Natural killer cell (primary cell): ENCODE results near the gene RETSAT. TPM values are rescaled to one million over a fixed set of nuclear protein-coding genes. Genes with fewer than 3 reads are reported as not detected.
"Not testable (repeated sequence)": the region's sequence is repeated elsewhere in the genome, so short reads cannot be mapped to it uniquely, and the experiment has no call there.

Experiments used
- ATAC-seq, 3 donors: fragments of 150-1000 bp in 2 of 3; fragments of 200-7000 bp in 1 of 3; cut with Tn5 transposase; 1 replicate in 1 of 3; 2 replicates in 2 of 3; pipeline ENCODE4 v1.10.0; 2021; ENCODE audit warnings: mild to moderate bottlenecking in 2 of 3, moderate library complexity in 2 of 3
- DNase-seq, 2 donors: peaks; one replicate each; pipeline versions ENCODE4 v3.0.0 to v3.0.0-alpha.2; 2013 to 2021; ENCODE audit warnings: mixed read lengths in 1 of 2
- H3K27ac ChIP-seq: one replicate; pipeline ENCODE4 v1.5.1; 2013; ENCODE audit warnings: mild to moderate bottlenecking, low read length
- H3K27me3 ChIP-seq: one replicate; pipeline ENCODE4 v1.6.1; 2013; ENCODE audit warnings: low read length; ENCODE audit not compliant: control insufficient read depth, insufficient read depth
- H3K36me3 ChIP-seq: one replicate; pipeline ENCODE4 v1.6.1; 2013; ENCODE audit warnings: low read length; ENCODE audit not compliant: control insufficient read depth, insufficient read depth
- H3K4me1 ChIP-seq: one replicate; pipeline ENCODE4 v1.6.1; 2013; ENCODE audit warnings: low read length; ENCODE audit not compliant: control insufficient read depth, insufficient read depth
- H3K4me3 ChIP-seq: one replicate; pipeline ENCODE4 v1.5.1; 2013; ENCODE audit warnings: low read length
- H3K9me3 ChIP-seq: one replicate; pipeline ENCODE4 v1.6.1; 2013; ENCODE audit warnings: low read length; ENCODE audit not compliant: control insufficient read depth, insufficient read depth
- H3K27ac Mint-ChIP-seq, 2 donors: one replicate each; pipeline ENCODE4 v1.8.0; 2022; ENCODE audit warnings: mild to moderate bottlenecking in 2 of 2, mixed read lengths in 2 of 2, moderate library complexity in 1 of 2
- H3K27me3 Mint-ChIP-seq, 2 donors: one replicate each; pipeline ENCODE4 v1.8.0; 2022; ENCODE audit warnings: low read depth in 2 of 2, mixed read lengths in 2 of 2
- H3K36me3 Mint-ChIP-seq: one replicate; pipeline ENCODE4 v1.8.0; 2022; ENCODE audit warnings: mixed read lengths
- H3K4me1 Mint-ChIP-seq, 2 donors: one replicate each; pipeline ENCODE4 v1.8.0; 2022; ENCODE audit warnings: mixed read lengths in 2 of 2
- H3K4me3 Mint-ChIP-seq: one replicate; pipeline ENCODE4 v1.8.0; 2022; ENCODE audit warnings: mild to moderate bottlenecking, moderate library complexity, mixed read lengths
- H3K9me3 Mint-ChIP-seq, 2 donors: one replicate each; pipeline ENCODE4 v1.8.0; 2022; ENCODE audit warnings: mixed read lengths in 2 of 2
- WGBS: methylation state at CpG from one replicate; pipeline ENCODE4 v1.1.7; 2013; ENCODE audit warnings: missing lambda C conversion rate; ENCODE audit not compliant: insufficient coverage; 5-methylcytosine and 5-hydroxymethylcytosine counted together
- intact Hi-C: fragments of 100-400 bp; cut with micrococcal nuclease; formaldehyde crosslinking; loops from one replicate; pipeline ENCODE4 v1.14.2; 2022
- total RNA-seq, 4 donors: library from RNA; stranded (reverse); fragments of 120-200 nt in 1 of 4; gene quantifications; one replicate each; pipeline versions ENCODE4 v1.2.3 to v1.2.4, GENCODE V29; 2013 to 2022
- TF ChIP-seq, protein P1 (sequence below): fragments of 200-600 bp; IDR thresholded peaks from one replicate; pipeline ENCODE4 v1.8.0; 2022; ENCODE audit warnings: antibody characterized with exemption

Gene RETSAT
- total RNA-seq, 3 donors from 2014 or later (not counting 1 experiment from before 2014, with no cell fraction given): 22.7 to 36.5 (median 33.9) TPM

DNA sequence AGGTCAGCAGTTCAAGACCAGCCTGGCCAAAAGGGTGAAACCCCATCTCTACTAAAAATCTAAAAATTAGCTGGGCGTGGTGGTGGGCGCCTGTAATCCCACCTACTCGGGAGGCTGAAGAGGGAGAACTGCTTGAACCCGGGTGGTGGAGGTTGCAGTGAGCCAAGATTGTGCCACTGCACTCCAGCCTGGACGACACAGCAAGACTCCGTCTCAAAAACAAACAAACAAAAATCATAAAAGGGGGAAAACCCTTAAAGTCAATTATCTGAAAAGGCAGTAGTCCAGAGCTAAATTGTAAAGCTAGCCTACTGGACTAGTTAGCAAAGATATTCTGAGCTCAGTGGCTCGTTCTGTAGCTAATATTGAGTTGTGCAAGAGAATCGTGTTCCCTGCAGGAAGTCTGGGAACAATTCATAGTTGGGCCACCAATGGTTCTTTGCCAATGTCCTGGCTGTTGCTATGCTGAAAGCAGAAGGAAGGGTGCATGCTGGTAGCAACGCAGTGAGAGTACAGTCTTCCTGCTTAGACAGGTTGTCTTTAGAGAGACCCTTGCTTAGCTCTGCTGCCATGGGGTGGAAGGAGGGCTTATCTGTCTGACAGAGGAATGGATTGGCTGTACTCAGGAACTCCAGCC, 30.9 kb downstream of the RETSAT start:
- peaks cover 98 to 99% of the 10 kb centered on the region in 2 donors for H3K4me1 Mint-ChIP-seq
- no peak overlapping the region for H3K27ac ChIP-seq
- H3K27ac Mint-ChIP-seq: peak overlapping the region; percentile 99 to 100
- H3K4me1 ChIP-seq: peaks cover 63% of the 10 kb centered on the region
- H3K36me3 Mint-ChIP-seq: peaks cover 24% of the 10 kb centered on the region
- intact Hi-C loops: no loop called here
- DNase-seq (no peak), ATAC-seq (no peak)
- H3K9me3 Mint-ChIP-seq: no peaks in the 10 kb centered on the region
- WGBS: 90% methylated on average over 7 of the region's 9 CpGs
- H3K36me3 ChIP-seq: peaks cover 66% of the 10 kb centered on the region
- H3K9me3 ChIP-seq: no peaks in the 10 kb centered on the region
- peak overlapping the region; percentile 97 for H3K4me3 Mint-ChIP-seq
- no peaks in the 10 kb centered on the region for H3K27me3 ChIP-seq
- TF ChIP-seq, protein P1, sequence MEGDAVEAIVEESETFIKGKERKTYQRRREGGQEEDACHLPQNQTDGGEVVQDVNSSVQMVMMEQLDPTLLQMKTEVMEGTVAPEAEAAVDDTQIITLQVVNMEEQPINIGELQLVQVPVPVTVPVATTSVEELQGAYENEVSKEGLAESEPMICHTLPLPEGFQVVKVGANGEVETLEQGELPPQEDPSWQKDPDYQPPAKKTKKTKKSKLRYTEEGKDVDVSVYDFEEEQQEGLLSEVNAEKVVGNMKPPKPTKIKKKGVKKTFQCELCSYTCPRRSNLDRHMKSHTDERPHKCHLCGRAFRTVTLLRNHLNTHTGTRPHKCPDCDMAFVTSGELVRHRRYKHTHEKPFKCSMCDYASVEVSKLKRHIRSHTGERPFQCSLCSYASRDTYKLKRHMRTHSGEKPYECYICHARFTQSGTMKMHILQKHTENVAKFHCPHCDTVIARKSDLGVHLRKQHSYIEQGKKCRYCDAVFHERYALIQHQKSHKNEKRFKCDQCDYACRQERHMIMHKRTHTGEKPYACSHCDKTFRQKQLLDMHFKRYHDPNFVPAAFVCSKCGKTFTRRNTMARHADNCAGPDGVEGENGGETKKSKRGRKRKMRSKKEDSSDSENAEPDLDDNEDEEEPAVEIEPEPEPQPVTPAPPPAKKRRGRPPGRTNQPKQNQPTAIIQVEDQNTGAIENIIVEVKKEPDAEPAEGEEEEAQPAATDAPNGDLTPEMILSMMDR: no peak
- no peak overlapping the region for H3K4me3 ChIP-seq
- H3K27me3 Mint-ChIP-seq: no peaks in the 10 kb centered on the region

DNA sequence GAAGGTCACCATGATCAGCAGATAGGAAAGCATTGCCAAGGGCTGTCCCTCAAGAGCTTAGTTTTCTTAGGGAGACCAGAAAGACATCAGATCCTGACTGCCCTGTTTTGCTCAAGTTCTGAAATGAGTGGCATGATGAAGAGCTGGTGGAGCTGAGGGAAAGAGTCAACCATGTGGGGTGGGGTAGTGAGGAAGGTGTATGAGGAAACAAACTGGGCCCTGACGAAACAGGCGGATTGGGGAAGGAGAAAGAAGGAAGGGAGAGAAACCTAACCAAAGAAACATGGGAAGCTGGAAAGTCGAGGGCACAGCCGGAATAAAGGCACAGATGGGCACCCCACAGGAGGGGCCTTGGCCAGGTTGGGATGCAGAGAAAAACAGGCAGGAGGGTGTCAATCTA, 34.5 kb downstream of the RETSAT start:
- Mint-ChIP-seq H3K4me3 (peak overlapping the region; percentile 64), H3K4me1 (peaks cover 75% of the 10 kb centered on the region in 2 donors), H3K27me3 (no peaks in the 10 kb centered on the region), H3K9me3 (no peaks in the 10 kb centered on the region), H3K36me3 (peaks cover 30% of the 10 kb centered on the region), H3K27ac (peak overlapping the region; percentile 99 to 100)
- no peak for ATAC-seq
- WGBS: 85% methylated on average over 4 of the region's 4 CpGs
- intact Hi-C loops: no loop called here
- TF ChIP-seq, protein P1: no peak
- Histone ChIP-seq H3K27ac (no peak overlapping the region), H3K27me3 (no peaks in the 10 kb centered on the region), H3K4me1 (peaks cover 42% of the 10 kb centered on the region), H3K4me3 (no peak overlapping the region), H3K9me3 (no peaks in the 10 kb centered on the region), H3K36me3 (peaks cover 86% of the 10 kb centered on the region)
- no peak for DNase-seq

DNA sequence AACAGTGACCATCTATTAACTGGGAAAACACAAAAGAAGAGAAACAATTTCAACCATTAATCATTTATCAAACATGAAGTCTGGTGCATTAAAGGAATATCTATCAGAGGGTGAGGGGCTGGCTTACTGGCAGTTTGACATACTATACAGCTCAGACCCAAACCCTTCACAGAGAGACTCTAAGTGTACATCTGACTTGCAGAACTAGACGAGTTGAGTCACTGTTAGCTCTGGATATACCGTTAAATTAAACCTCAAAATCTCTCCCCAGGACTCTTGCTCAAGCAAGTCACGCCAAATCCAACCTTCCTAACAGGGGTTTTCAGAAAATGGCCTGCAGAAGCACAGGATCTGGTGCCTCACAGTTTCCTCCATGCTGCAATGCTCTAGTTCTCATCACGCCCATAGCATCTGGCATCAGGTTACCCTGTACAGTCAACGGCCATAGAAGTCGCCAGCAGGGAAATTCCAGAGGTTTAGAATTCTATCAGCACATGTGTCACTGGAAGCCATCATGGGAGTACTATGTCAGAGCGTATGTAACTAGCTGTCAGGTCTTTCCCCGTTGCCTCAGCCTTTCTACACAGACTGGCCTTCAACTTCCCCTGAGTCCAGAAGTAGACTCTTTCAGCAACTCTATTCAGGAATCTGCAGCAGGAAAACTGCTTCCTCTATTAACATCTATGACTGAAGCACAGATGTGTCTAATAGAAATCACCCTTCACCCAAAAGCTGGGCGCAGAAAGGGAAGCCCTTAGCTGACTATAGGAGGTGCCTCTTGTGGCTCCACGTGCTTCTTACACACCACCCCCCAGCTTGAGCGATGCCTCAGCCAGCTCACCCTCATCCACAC, 35.9 kb downstream of the RETSAT start:
- H3K36me3 ChIP-seq: peaks cover 77% of the 10 kb centered on the region
- 65% methylated on average over 11 of the region's 11 CpGs for WGBS
- peak; percentile 38 to 50 (median 40) for ATAC-seq
- Mint-ChIP-seq H3K4me3 (no peak overlapping the region), H3K4me1 (peaks cover 62 to 66% of the 10 kb centered on the region in 2 donors), H3K27ac (peak overlapping the region; percentile 99 to 100), H3K9me3 (no peaks in the 10 kb centered on the region), H3K36me3 (peaks cover 30% of the 10 kb centered on the region), H3K27me3 (no peaks in the 10 kb centered on the region)
- H3K4me3 ChIP-seq: no peak overlapping the region
- H3K27ac ChIP-seq: no peak overlapping the region
- no peaks in the 10 kb centered on the region for H3K9me3 ChIP-seq
- DNase-seq: peak in 1 of 2 donors; percentile 48
- intact Hi-C loops: no loop called here
- H3K27me3 ChIP-seq: no peaks in the 10 kb centered on the region
- TF ChIP-seq, protein P1: no peak
- peaks cover 29% of the 10 kb centered on the region for H3K4me1 ChIP-seq

DNA sequence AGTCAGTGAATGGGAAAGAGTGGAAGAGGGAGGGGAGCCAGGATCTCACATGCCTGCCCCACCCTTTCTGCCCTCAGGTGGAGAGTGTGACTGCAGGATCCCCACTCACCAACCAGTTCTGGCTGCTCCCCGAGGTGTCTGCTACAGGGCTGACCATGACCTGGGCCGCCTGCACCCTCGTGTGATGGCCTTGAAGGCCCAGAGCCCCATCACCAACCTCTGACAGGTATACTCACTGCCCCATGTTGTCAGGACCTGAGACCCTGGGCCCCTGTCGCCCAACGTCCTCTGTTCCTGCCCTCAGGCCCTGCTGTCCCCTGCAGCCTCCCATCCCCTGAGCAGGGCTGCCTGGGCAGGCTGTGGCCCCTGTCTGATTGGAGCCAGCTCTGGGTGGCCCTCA, 38.4 kb downstream of the RETSAT start:
- H3K9me3 ChIP-seq: not testable (repeated sequence)

More for the DNA sequence above, 38.4 kb downstream of the RETSAT start:
- WGBS: 61% methylated on average over 3 of the region's 5 CpGs
- ATAC-seq, H3K27me3 ChIP-seq, H3K4me3 ChIP-seq, H3K4me3 Mint-ChIP-seq, H3K27ac ChIP-seq, H3K9me3 Mint-ChIP-seq, H3K27me3 Mint-ChIP-seq, intact Hi-C loops, H3K27ac Mint-ChIP-seq, DNase-seq: not testable (repeated sequence)
- H3K4me1 ChIP-seq: peaks cover 16% of the 10 kb centered on the region
- Mint-ChIP-seq H3K4me1 (peaks cover 37 to 43% of the 10 kb centered on the region in 2 donors), H3K36me3 (peaks cover 20% of the 10 kb centered on the region)
- peaks cover 54% of the 10 kb centered on the region for H3K36me3 ChIP-seq
